ENCODE results near the gene TSPOAP1. TPM values are rescaled to one million over a fixed set of nuclear protein-coding genes. Genes with fewer than 3 reads are reported as not detected.

TSPOAP1 gene
- total and polyA plus RNA-seq, 2 of the 13 experiments (the other 11 are each of a cell fraction or from before 2014, with no cell fraction given) = not detected

- Histone ChIP-seq H3K4me1 (ENCODE audit: insufficient read depth, low read length) (peaks cover 6% of the 10 kb centered on the region), H3K27ac (ENCODE audit: extremely low read length, insufficient read depth, low read length) (no peak overlapping the region), H3K4me3 (replicated peaks in 1 of 3; ENCODE audit: insufficient read depth in 1 of 3, low read depth in 2 of 3, low read length in 3 of 3) (peak overlapping the region in 1 of 3 experiments; percentile 44; a peak in 1 of 6 replicates), H3K79me2 (ENCODE audit: insufficient read depth, low read length) (no peaks in the 10 kb centered on the region), H3K4me2 (ENCODE audit: low read depth, low read length) (peak overlapping the region; percentile 47), H3K27me3 (ENCODE audit: control insufficient read depth in 1 of 2, insufficient read depth in 2 of 2, low read length in 2 of 2) (peaks cover 16 to 68% of the 10 kb centered on the region in 2 experiments; a peak in 4 of 5 replicates), H3K9me3 (ENCODE audit: low read length) (no peaks in the 10 kb centered on the region), H2AFZ (ENCODE audit: low read length) (no peak overlapping the region), H3K9ac (ENCODE audit: insufficient read depth, low read depth, low read length) (no peak overlapping the region), H4K20me1 (ENCODE audit: insufficient read depth, low read length) (no peaks in the 10 kb centered on the region), H3K36me3 (replicated peaks in 1 of 2; ENCODE audit: control insufficient read depth in 1 of 2, insufficient read depth in 2 of 2, low read length in 2 of 2) (no peaks in the 10 kb centered on the region)
- CTCF ChIA-PET (ENCODE audit: low intra/inter-chr PET ratio, low total read pairs) = no interaction called here
- ATAC-seq (peak; percentile 63), FAIRE-seq (no peak), DNase-seq (ENCODE audit: low spot score) (no peak)
- WGBS (ENCODE audit: low lambda C conversion rate) = 37% methylated on average over 21 of the region's 60 CpGs
- no TSS peak for BruUV-seq (replicated peaks)
- POLR2A ChIA-PET = no interaction called here
- intact Hi-C loops (cut with micrococcal nuclease; ENCODE audit: unreplicated experiment) = no loop called here
- in situ Hi-C loops (cut with HindIII; ENCODE audit: extremely low pct_ligation_motif_present, low pct_unique_long_range_greater_than_20kb) = no loop called here
- TF ChIP-seq CEBPG (CRISPR knock-in tag; IDR thresholded peaks at IDR 0.05) (no peak), ZHX1 (CRISPR knock-in tag; IDR thresholded peaks at IDR 0.05; ENCODE audit: low read depth) (peak; percentile 38; the same call in 1 of the 2 replicates), ZNF569 (CRISPR knock-in tag; IDR thresholded peaks at IDR 0.05; ENCODE audit: borderline replicate concordance) (no peak), ZNF563 (CRISPR knock-in tag; IDR thresholded peaks at IDR 0.05) (0 out of 2 replicates have a peak, but pooled peaks have one; percentile 27), YY1 (IDR thresholded peaks at IDR 0.05; ENCODE audit: insufficient read depth, insufficient replicate concordance, low read depth, low read length) (no peak), CAMTA2 (CRISPR knock-in tag; IDR thresholded peaks at IDR 0.05; ENCODE audit: borderline replicate concordance) (no peak), NFIC (IDR thresholded peaks at IDR 0.05; ENCODE audit: low read length) (no peak), MTF1 (CRISPR knock-in tag; IDR thresholded peaks at IDR 0.05) (no peak), KAT7 (CRISPR knock-in tag; IDR thresholded peaks at IDR 0.05; ENCODE audit: borderline replicate concordance) (no peak), NFATC3 (CRISPR knock-in tag; IDR thresholded peaks at IDR 0.05) (no peak), ZNF546 (CRISPR knock-in tag; conservative IDR thresholded peaks at IDR 0.05) (0 out of 2 replicates have a peak, but pooled peaks have one; percentile 45), CHCHD3 (CRISPR knock-in tag; IDR thresholded peaks at IDR 0.05) (no peak)
- TF ChIP-seq, protein P1, sequence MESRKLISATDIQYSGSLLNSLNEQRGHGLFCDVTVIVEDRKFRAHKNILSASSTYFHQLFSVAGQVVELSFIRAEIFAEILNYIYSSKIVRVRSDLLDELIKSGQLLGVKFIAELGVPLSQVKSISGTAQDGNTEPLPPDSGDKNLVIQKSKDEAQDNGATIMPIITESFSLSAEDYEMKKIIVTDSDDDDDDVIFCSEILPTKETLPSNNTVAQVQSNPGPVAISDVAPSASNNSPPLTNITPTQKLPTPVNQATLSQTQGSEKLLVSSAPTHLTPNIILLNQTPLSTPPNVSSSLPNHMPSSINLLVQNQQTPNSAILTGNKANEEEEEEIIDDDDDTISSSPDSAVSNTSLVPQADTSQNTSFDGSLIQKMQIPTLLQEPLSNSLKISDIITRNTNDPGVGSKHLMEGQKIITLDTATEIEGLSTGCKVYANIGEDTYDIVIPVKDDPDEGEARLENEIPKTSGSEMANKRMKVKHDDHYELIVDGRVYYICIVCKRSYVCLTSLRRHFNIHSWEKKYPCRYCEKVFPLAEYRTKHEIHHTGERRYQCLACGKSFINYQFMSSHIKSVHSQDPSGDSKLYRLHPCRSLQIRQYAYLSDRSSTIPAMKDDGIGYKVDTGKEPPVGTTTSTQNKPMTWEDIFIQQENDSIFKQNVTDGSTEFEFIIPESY (CRISPR knock-in tag; IDR thresholded peaks at IDR 0.05) = 0 out of 2 replicates have a peak, but pooled peaks have one; percentile 26
- TF ChIP-seq, protein P2, sequence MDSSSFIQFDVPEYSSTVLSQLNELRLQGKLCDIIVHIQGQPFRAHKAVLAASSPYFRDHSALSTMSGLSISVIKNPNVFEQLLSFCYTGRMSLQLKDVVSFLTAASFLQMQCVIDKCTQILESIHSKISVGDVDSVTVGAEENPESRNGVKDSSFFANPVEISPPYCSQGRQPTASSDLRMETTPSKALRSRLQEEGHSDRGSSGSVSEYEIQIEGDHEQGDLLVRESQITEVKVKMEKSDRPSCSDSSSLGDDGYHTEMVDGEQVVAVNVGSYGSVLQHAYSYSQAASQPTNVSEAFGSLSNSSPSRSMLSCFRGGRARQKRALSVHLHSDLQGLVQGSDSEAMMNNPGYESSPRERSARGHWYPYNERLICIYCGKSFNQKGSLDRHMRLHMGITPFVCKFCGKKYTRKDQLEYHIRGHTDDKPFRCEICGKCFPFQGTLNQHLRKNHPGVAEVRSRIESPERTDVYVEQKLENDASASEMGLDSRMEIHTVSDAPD (CRISPR knock-in tag; IDR thresholded peaks at IDR 0.05) = no peak
- TF ChIP-seq, protein P3, sequence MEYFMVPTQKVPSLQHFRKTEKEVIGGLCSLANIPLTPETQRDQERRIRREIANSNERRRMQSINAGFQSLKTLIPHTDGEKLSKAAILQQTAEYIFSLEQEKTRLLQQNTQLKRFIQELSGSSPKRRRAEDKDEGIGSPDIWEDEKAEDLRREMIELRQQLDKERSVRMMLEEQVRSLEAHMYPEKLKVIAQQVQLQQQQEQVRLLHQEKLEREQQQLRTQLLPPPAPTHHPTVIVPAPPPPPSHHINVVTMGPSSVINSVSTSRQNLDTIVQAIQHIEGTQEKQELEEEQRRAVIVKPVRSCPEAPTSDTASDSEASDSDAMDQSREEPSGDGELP (IDR thresholded peaks at IDR 0.05; ENCODE audit: borderline replicate concordance, low read depth) = peak; percentile 82
These were observed 49.4 kb downstream of the TSPOAP1 start for GRCh38 chr17:58279016-58279711.

Measured in HepG2 (cell line).